OCI-LY7 (cell line): ENCODE data around the gene CACNB1. TPM values are rescaled to one million over a fixed set of nuclear protein-coding genes. Genes with fewer than 3 reads are reported as not detected.
"Not testable (repeated sequence)": the region's sequence is repeated elsewhere in the genome, so short reads cannot be mapped to it uniquely, and the experiment has no call there.

Experiments
- BruUV-seq: library from RNA; stranded (reverse); fragments of 400-500 nt; replicated peaks from 2 replicates; lab custom pipeline; 2021; lab: Mats Ljungman, UMichigan
- CTCF ChIA-PET: fragments of 300-600 bp; sonication (Branson Sonifier 250); formaldehyde crosslinking; loops from one replicate; lab custom pipeline; 2022; ENCODE audit warnings: antibody characterized with exemption; ENCODE audit not compliant: unreplicated experiment; lab: Charles Lee
- POLR2A ChIA-PET: fragments of 300-600 bp; sonication (Branson Sonifier 250); formaldehyde crosslinking; loops from one replicate; lab custom pipeline; 2022; ENCODE audit warnings: antibody characterized with exemption; lab: Charles Lee
- DNase-seq: peaks from one replicate; pipeline ENCODE4 v3.0.0-alpha.2; 2015; ENCODE audit warnings: low spot score
- H2AFZ ChIP-seq: fragments of 200-600 bp; sonication (generic), shearing (Covaris generic); 2 replicates; pipeline ENCODE4 v1.6.1; 2014; ENCODE audit warnings: mild to moderate bottlenecking, antibody characterized with exemption, low read length, moderate library complexity
- H3K27ac ChIP-seq: fragments of 200-600 bp; sonication (generic); 2 replicates; pipeline ENCODE4 v1.5.1; 2014; ENCODE audit warnings: mixed run types, low read depth, mild to moderate bottlenecking, moderate library complexity, low read length, inconsistent platforms; ENCODE audit not compliant: poor library complexity, severe bottlenecking
- H3K36me3 ChIP-seq: fragments of 200-600 bp; sonication (generic); 2 replicates; pipeline ENCODE4 v1.6.1; 2014; ENCODE audit warnings: mild to moderate bottlenecking, antibody characterized with exemption, low read length, moderate library complexity, mixed read lengths; ENCODE audit not compliant: insufficient read depth
- H3K4me1 ChIP-seq: fragments of 200-600 bp; sonication (generic); 2 replicates; pipeline ENCODE4 v1.5.1; 2014; ENCODE audit warnings: mild to moderate bottlenecking, low read length; ENCODE audit not compliant: insufficient read depth, poor library complexity, severe bottlenecking
- H3K4me2 ChIP-seq: fragments of 200-600 bp; sonication (generic); 2 replicates; pipeline ENCODE4 v1.6.1; 2014; ENCODE audit warnings: mild to moderate bottlenecking, low read length
- H3K4me3 ChIP-seq: fragments of 200-600 bp; sonication (generic); 2 replicates; pipeline ENCODE4 v1.5.1; 2014; ENCODE audit warnings: mild to moderate bottlenecking, low read depth, low read length; ENCODE audit not compliant: poor library complexity, severe bottlenecking
- H3K79me2 ChIP-seq: fragments of 200-600 bp; sonication (generic); 2 replicates; pipeline ENCODE4 v1.6.1; 2016; ENCODE audit warnings: low read depth, mild to moderate bottlenecking, low read length, moderate library complexity, mixed read lengths; ENCODE audit not compliant: insufficient read depth
- H3K9me2 ChIP-seq: fragments of 200-600 bp; sonication (generic); 2 replicates; pipeline ENCODE4 v1.6.1; 2016; ENCODE audit warnings: mild to moderate bottlenecking, low read length, mixed read lengths; ENCODE audit not compliant: insufficient read depth
- H3K9me3 ChIP-seq: fragments of 200-600 bp; sonication (generic); 2 replicates; pipeline ENCODE4 v1.6.1; 2014; ENCODE audit warnings: mild to moderate bottlenecking, mixed run types, low read length, mixed read lengths
- H4K20me1 ChIP-seq: fragments of 200-600 bp; sonication (generic); 2 replicates; pipeline ENCODE4 v1.6.1; 2014; ENCODE audit warnings: mild to moderate bottlenecking, antibody characterized with exemption, low read length, moderate library complexity, mixed read lengths; ENCODE audit not compliant: insufficient read depth
- EZH2phosphoT487 ChIP-seq: fragments of 200-600 bp; sonication (generic); IDR thresholded peaks from 2 replicates; pipeline ENCODE4 v1.6.1; 2018; ENCODE audit warnings: low read depth, borderline replicate concordance, mild to moderate bottlenecking, mixed run types, antibody characterized with exemption, low read length, moderate library complexity, mixed read lengths
- intact Hi-C: fragments of 100-400 bp; cut with micrococcal nuclease; formaldehyde crosslinking; loops from one replicate; pipeline ENCODE4 v1.10.0; 2022; ENCODE audit not compliant: unreplicated experiment
- total RNA-seq, 2 experiments: library from RNA; depleted of rRNA in 1 of 2; stranded (reverse); fragments of >200 nt in 1 of 2; shearing (Covaris generic) in 1 of 2; gene quantifications; 2 replicates each; pipeline ENCODE4 v1.2.3, GENCODE V29; 2014 to 2022
- TF ChIP-seq, protein P1 (sequence below): fragments of 200-600 bp; sonication (generic); conservative IDR thresholded peaks from 2 replicates; pipeline ENCODE4 v1.5.1; 2014; ENCODE audit warnings: mild to moderate bottlenecking, antibody characterized with exemption, low read length, moderate library complexity, mixed read lengths

The CACNB1 gene
- total RNA-seq, 2 experiments from 2014 or later: 23.7 to 30.9 TPM

DNA sequence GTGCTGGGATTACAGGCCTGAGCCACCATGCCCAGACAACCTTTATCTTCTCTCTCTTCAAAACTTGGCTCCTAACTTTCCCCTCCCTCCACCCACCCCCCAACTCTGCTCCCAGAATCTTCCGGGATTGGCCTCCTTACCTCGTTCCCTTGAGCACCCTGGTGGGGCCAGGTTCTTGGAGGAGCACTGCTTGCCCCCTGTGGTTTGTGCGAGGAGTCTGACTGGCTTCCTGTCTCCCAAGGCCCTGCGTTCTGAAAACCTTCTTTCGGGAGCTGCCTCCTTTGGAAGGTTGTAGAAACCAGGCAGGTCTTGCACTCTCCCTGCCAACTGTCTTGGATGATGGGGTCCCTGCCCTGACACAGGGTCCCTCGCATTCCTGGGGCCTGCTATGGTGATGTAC is 65.9 kb downstream of the CACNB1 start:
- Histone ChIP-seq H3K79me2 (no peaks in the 10 kb centered on the region), H3K36me3 (no peaks in the 10 kb centered on the region), H2AFZ (no peak overlapping the region), H3K9me3 (no peaks in the 10 kb centered on the region), H3K9me2 (no peaks in the 10 kb centered on the region), H3K4me2 (no peak overlapping the region), H3K4me3 (no peak overlapping the region), H4K20me1 (no peaks in the 10 kb centered on the region), H3K27ac (no peak overlapping the region), H3K4me1 (no peaks in the 10 kb centered on the region)
- ChIA-PET CTCF (no interaction called here), POLR2A (no interaction called here)
- TF ChIP-seq EZH2phosphoT487: no peak
- TF ChIP-seq, protein P1, sequence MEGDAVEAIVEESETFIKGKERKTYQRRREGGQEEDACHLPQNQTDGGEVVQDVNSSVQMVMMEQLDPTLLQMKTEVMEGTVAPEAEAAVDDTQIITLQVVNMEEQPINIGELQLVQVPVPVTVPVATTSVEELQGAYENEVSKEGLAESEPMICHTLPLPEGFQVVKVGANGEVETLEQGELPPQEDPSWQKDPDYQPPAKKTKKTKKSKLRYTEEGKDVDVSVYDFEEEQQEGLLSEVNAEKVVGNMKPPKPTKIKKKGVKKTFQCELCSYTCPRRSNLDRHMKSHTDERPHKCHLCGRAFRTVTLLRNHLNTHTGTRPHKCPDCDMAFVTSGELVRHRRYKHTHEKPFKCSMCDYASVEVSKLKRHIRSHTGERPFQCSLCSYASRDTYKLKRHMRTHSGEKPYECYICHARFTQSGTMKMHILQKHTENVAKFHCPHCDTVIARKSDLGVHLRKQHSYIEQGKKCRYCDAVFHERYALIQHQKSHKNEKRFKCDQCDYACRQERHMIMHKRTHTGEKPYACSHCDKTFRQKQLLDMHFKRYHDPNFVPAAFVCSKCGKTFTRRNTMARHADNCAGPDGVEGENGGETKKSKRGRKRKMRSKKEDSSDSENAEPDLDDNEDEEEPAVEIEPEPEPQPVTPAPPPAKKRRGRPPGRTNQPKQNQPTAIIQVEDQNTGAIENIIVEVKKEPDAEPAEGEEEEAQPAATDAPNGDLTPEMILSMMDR: no peak
- DNase-seq: no peak
- intact Hi-C loops: no loop called here
- BruUV-seq: no TSS peak

DNA sequence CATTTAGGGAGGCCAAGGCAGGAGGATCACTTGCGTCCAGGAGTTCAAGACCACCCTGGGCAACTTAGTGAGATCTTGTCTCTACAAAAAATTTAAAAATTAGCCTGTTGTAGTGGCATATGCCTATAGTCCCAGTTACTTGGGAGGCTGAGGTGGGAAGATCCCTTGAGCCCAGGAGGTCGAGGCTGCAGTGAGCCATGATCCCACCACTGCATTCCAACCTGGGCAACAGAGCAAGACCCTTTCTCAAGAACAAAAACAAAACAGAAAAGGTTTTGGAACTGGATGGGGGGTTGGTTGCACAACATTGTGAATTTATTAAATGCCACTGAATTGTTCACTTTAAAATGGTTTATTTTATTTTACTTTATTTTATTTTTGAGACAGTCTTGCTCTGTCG is 67.3 kb downstream of the CACNB1 start:
- Histone ChIP-seq H3K4me3 (no peak overlapping the region), H3K27ac (no peak overlapping the region), H3K79me2 (no peaks in the 10 kb centered on the region), H3K9me3 (no peaks in the 10 kb centered on the region), H4K20me1 (no peaks in the 10 kb centered on the region), H2AFZ (no peak overlapping the region), H3K4me2 (no peak overlapping the region), H3K36me3 (no peaks in the 10 kb centered on the region), H3K4me1 (no peaks in the 10 kb centered on the region), H3K9me2 (no peaks in the 10 kb centered on the region)
- BruUV-seq: no TSS peak
- ChIA-PET CTCF (no interaction called here), POLR2A (no interaction called here)
- DNase-seq: no peak
- TF ChIP-seq EZH2phosphoT487: no peak
- TF ChIP-seq, protein P1: no peak
- intact Hi-C loops: no loop called here

DNA sequence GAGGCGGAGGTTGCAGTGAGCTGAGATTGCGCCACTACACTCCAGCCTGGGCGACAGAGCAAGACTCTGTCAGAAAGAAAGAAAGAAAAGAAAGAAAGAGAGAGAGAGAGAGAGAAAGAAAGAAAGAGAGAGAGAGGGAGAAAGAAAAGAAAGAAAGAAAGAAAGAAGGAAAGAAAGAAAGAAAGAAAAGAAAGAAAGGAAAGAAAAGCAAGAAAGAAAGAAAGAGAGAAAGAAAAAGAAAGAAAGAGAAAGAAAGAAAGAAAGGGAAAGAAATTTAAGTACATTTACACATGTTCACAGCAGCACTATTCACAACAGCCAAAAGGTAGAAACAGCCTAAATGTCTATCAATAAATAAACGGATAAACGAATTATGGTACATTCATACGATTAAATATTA is 67.9 kb downstream of the CACNB1 start:
- BruUV-seq, CTCF ChIA-PET, H3K4me3 ChIP-seq, H3K4me2 ChIP-seq, DNase-seq, H3K36me3 ChIP-seq, H2AFZ ChIP-seq, H3K9me3 ChIP-seq, intact Hi-C loops, H3K4me1 ChIP-seq, H3K27ac ChIP-seq, H3K79me2 ChIP-seq, H3K9me2 ChIP-seq, H4K20me1 ChIP-seq, POLR2A ChIA-PET: not testable (repeated sequence)
